Activated effector memory CD4-positive, alpha-beta T cell treated with Interleukin-2 at 50 U/mL for 16 hours (primary cell): ENCODE measurements around the gene ALK.

Source experiments
- DNase-seq: peaks from one replicate; pipeline ENCODE4 v3.0.0-alpha.2; 2020

The ALK gene

DNA sequence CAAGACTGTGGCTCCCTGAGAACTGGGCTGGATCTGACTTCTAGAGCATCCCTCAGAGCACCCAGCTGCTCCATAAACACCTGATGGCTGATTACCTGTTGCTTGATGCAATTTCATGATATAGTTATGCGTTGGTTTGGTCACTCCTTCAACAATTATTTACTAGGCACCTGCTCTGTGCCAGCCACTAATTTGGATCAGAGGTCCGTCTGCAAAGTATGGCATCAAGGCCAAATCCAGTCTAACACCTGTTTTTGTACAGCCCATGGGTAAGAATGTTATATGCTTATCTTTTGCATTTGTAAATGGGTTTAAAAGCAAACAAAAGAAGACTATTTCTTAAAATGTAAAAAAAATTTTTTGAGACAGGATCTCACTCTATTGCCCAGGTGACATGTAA, 348.2 kb downstream of the ALK start:
- DNase-seq: no peak

DNA sequence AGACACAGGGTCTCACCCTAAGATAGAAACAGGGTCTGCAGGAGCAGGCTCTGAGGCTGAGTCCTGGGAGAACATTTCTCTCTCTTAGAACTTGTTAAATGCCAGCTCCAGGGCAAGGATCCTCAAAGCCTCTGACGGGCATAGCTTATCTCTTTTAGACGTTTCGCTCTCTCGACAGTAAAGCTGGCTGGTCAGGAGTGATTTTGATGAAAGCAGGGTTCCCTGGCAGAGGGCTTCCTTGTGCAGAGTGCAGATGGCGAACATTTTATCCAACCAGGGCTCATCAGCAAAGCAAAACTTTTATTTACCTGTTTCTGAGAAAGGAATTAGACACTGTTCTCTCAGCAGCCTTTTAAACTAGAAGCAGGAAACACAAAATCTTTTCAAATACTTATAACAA, 350.8 kb downstream of the ALK start:
- DNase-seq: no peak

DNA sequence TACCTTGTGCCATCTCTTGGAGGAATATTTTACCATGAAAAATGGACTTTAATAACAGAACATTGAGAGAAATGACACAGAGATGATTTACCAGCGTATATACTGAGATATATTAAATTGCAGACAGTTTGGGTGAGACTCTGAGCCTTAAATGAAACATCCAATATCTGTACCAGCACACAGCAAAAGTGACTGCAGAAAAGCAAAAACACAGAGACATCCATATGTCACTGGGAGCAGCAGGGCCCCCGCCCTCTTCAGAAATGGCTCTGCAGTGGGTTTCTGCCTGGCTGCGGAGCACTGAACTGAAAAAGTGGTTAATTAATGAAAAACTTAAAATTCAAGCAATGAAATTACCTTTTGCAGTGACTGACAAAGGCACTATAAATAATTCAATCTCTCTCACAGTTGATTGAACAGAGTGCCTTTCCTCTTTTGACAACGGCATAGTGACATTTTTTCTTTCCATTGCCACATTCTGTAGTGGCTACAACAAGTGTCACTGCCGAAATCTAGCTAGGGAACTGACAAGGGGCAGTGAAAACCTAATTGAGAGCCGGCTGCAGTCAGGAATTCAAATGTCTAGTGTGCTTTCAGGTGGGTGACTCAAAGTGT, 353.4 kb downstream of the ALK start:
- DNase-seq: no peak

DNA sequence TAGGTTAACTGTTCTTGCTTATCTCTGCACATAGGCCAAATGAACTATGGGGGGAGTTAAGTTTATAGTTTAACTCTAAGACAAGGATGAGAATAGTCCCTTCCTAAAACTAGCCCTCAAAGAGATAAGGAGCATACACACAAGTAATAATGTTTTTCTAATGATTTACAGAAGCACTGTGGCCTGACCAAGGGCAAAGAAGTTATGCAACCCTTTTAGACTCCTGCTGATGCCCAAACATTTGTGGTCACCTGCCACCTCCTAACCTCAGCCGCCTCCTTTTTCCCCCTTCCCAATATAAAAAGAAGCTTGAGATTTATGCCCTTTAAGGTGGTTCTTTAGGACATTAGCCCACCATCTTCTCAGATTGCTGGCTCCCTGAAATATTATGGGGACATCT, 357.7 kb downstream of the ALK start:
- DNase-seq: no peak

DNA sequence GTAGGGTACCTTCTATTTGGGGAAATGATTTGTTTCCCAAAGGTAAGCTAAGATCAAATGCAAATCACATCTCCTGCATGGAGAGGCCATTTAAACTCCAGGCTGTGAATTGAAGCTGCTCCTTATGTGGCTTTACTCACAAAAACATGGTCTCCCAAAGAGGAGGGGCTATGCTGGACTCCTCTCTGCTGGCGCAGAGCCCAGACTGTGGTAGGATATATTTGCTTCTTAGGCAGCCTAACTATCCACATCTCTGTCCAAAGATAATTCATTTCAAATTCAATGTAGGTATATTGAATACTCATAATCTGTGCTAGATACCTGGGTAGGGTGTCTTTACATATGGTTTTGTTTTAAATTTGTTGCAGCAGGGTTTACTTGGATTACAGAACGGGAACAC, 358.5 kb downstream of the ALK start:
- DNase-seq: no peak

DNA sequence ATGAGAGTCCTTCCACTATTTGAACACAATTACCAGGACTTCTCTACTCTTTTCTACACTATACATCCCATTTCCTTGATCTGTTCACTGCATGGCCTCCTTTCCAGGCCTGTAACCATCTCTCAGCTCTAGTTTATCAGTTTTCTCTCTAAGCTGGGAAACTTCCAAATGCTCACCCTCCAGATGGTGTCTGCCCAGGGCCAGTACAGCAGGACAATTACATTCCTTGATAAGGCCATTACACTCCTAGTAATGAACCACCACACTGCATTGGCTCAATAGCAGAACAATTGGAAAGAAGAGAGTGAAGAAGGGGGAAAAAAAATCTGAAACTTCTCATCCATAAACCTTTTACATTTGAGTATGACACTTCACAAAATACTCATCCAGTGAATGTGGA, 359.1 kb downstream of the ALK start:
- no peak for DNase-seq

DNA sequence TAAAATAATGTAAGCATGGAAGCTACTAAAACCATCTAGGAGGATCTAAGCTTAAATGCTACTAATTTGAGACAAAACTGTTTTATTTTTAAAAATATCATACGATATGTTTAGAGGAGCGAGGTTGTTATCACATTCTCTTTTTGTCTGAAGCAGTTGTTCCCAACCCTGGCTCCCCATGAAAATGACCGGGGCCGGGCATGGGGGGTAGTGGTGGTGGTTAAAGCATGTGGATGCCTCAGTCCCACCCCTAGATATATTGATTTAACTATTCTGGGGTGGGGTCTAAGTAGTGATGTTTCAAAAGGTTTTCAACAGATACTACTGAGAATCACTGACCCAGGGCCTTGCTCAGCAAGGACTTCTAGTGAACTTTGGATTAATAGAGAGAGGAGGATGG, 359.8 kb downstream of the ALK start:
- no peak for DNase-seq

DNA sequence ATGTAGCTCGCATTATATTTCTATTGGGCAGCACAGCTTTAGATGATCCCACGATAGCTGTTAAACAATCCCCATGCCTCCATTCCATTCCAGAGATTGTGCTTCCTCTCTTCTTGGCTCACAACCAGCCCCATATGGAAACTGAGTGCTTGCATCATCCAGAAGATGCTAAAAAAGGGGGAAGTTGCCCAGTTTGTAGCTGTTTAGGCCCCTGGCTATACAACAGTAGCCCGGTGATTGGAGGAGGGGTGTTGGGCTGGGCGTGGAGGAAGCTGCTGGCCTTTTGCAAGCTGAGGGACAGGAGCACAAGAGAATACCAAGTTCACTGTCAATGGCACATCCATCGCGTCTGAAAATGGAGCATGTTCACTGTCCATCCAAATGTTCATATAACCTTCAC, 360.2 kb downstream of the ALK start:
- no peak for DNase-seq

DNA sequence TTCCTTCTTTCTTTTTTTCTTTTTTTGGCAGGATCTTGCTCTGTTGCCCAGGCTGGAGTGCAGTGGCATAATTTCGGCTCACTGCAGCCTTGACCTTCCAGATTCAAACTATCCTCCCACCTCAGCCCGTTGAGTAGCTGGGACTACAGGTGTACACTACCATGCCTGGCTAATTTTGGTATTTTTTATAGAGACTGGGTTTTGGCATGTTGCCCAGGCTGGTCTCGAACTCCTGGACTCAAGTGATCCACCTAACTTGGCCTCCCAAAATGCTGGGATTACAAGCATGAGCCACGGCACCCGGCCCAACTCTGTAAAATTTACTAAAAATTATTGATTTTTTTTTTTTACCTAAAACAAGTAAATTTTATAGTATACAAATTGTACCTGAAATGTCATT, 360.8 kb downstream of the ALK start:
- no peak for DNase-seq

DNA sequence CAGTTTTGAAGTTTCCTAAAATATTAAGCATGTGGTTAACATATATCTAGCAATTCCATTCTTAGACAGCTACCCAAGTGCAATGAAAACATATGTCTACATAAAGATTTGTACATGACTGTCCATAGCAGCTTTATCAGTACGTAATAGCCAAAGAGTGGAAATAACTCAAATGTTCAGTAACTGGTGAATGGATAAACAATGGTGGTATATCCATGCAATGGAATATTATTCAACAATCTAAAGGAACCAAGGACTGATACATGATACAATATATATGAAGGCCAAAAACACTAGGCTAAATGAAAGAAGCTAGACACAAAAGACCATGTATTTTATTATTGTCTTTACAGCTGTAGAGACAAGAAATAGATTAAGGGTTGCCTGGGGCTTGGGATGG, 361.4 kb downstream of the ALK start:
- DNase-seq: no peak

DNA sequence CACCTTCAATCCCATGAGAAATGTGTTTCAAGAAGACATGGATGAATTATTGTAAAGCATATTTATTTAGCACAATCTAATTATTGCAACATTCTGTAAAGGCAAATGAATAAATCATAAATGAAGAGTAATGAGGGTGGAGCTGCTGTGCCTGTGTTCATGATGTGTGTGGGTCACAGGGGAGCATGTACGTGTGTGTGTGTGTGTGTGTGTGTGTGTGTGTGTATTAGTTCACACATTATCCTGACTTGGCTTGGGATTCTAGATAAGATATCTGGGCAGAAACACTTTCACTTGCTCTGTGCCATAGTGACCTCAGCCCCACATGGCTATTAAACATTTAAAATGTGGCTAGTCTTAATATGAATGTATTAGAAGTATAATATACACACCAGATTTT, 361.8 kb downstream of the ALK start:
- no peak for DNase-seq

DNA sequence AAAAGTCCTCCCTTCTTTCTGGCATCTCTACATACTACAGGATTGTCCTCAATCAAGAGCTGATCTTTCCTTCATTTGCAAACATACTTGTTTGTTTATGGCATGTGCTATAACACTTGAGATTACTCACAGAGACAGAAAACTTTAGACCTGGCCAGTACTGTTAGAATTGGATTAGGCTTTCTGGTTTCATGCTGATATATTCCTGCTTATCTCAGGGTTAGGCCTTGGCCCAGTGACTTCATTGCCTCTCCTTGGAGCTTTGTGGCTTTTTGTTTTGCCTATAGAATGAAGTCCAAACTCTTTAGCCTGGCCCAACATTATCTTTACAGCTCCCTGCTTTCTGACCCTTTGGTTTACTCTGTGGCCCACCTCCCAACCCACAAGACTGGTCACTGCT, 363.3 kb downstream of the ALK start:
- DNase-seq: no peak

DNA sequence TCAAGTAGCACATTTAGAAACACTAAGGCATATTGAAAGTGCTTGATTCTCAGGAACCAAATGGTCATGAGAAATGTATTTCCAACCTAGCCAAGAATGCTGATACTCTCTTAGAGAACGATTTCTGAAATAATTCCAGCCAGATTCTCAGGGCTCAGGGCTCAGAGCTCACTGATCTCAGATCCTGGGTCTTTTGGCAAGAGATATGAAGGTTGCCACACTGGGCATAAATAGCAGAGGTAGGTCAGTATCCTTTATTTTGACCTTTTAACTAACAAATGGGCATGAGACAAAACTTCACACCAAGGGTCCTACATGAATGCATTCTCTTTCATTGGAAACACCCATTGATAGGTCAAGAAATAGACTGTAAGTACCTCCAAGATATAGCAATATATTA, 364.1 kb downstream of the ALK start:
- no peak for DNase-seq

DNA sequence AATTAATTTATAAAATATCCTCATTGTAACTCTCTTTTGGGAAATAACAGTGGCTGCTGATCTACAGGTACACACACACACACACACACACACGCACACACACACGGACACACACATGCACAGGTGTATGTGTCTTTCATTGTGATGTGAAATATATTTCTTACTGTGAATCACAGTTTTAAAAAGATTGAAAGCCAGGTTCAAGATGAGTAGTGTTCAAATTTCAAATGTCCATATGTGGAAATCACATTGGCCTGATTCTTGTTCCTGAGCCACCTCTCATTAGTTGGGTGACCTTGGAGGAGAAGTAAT, 372.4 kb downstream of the ALK start:
- DNase-seq: no peak

DNA sequence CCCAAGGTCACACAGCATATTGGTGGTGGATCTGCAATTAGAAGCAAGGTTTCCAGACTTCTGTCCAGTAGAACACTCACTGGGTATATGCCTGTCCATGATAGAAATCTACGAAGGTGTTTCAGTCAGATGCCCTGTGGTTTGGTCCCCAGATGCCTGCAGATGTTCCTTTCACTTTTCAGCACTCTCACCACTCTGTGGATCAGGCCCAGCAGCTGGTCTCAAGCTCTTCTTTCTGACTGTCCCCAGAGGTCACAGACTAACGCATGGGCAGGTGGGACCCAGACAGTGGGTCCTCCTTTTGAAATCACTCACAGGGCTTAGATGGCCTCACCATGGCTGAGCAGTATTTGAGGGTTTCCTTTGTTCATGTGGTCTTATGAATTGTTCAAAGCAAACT, 376.5 kb downstream of the ALK start:
- DNase-seq: no peak

DNA sequence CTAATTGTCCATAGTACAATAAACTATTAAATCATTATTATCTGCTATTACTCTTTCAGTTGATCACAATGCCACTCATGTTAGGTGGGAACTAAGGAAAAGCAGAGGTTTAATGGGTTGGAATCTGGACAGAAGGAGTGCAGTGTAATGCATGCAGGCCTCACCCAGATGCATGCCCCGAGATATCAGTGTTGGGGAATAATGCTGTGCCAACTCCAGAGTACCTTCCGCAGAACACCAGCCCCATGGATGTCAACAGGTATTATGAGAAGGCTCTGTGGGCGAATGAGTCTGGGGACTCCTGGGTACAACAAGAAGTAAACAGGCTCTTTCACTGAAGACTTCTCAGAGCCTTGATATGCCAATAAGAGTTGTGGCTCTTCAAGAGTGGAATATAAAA, 377.4 kb downstream of the ALK start:
- no peak for DNase-seq

DNA sequence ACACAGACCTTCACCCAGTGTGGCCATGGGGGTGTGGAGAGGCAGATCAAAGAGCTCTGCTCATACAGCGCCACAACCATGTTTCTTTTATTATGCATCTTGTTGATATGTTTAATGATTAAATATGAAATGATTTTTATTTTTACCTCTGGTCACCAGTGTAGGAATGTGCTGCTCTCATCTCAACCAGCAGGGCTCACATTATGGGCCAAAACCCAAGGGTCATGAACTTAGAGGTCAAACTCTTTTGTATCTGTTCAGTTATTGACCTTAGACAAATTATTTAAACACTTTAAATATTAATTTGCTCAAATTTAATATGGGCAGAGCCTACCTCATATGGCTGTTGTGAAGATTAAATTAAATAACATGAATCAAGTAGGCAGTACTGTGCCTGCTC, 386.2 kb downstream of the ALK start:
- no peak for DNase-seq

DNA sequence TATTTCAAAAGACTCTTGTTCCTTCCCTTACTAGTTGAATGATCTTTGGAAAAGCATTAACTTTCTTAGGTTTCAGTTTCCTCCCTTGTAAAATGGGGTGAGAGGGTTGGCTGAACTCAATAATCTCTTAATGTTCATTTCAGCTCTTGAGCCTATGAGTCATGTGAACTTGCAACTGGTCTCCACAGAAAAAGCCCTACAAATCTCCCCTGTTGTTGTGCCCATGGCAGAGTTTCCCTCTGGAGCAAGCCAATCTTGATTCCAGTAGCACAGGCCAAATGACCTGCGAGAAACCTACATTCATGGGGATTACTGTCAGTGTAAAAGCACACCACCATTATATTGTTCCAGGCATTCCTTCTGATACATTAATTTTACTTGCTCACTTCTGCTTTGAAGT, 388.9 kb downstream of the ALK start:
- DNase-seq: no peak

DNA sequence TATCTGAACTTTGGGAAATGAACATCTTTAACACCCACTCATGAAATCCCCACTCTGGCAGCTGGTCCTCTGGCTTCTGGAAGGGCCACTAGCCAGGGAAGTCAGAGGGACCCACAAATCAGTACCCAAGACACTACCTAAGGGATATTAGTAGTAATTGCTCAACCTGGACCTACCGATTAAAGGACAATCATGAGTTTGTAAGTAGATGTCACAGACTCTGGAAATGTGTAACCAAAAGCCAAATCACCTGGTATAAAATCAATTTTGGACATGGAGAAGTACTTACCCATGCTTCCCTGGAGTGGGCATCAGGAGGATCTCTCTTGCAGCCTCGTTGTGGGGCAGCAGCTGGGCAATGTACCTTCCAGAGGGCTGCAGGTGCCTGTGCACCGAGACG, 389.8 kb downstream of the ALK start:
- DNase-seq: no peak

DNA sequence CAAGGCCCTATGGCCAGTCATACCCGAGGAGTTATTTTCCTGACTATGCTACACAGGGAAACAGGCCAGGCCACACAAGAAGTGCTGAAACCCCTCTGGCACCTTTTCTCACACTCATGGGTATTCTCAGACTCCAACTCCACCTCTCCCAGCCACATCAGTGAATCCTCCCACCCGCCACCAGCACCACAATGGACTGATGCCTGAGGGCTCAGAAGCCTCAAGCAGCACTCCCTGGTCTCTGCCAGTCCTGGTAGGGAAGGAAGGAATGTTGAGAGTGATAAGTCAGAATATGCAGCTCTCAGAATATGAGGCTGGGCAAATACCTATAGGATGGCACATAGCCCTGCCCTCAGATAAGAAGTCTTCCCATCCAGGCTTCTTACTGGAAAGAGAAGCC, 391.1 kb downstream of the ALK start:
- DNase-seq: no peak

DNA sequence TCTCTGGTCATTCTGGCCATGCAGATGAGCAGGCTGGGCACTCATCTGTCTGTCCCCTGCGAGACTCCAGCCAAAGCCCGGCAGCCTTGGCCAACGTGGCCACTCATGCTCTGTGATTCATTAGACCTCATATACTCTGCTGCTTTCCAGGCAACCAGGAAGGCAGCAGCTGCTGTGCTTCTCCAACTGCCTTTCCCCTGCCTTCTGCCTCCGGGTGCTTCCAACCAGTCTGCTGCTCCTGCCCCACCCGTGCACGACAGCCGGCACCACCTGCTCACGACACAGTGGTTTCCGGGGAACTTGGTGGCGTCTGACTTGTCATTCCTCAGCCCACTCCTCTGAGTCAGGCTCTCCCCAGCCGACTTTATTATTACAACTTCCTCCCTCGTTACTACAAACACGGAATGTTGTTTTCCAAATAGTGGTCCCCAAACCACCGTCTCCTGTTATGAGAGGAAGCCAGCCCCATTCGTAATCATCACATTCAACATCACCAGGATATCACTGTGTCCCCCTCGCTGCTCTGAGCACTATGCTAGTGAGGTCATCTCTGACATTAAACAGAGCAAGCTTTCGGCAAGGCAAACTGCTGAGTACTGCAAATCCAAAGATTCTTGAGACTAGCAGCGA, 392.4 kb downstream of the ALK start:
- DNase-seq: no peak

DNA sequence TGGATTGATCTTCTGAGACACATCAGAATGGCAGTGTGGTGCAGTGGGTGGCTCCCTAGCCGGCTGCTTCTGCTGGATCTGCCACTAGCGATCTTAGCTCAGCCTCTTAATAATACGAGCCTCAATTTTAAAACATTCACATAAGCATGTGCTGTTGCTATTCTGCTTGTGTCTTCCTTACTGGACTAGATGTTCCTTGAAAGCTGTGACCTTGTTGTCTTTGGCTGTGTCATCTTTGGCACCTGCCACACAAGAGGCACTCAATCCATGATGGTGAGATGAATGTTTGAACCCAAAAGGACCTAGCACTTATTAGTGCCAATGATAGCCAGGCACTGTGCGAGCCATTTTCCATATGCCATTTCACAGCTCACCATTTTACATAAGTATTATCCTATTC, 393.0 kb downstream of the ALK start:
- DNase-seq: no peak

DNA sequence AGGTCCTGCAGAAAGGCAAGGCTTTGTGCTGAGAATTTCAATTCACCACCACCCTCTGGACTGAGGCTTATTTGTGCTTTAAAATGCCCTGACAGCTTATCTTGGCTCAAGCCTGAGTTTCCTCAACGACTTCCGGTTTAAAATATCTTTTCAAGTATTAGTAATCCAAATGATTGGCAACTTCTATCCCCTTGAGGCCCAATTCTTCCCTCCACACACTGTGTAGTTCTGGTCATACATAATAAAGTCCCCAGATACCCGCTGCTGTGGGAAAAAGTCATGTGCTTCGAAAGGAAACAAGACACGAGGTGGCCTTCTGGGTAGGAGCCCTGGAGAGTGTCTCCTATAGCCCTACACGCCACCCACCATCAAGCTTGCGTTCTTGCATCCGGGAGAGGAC, 393.4 kb downstream of the ALK start:
- DNase-seq: no peak

DNA sequence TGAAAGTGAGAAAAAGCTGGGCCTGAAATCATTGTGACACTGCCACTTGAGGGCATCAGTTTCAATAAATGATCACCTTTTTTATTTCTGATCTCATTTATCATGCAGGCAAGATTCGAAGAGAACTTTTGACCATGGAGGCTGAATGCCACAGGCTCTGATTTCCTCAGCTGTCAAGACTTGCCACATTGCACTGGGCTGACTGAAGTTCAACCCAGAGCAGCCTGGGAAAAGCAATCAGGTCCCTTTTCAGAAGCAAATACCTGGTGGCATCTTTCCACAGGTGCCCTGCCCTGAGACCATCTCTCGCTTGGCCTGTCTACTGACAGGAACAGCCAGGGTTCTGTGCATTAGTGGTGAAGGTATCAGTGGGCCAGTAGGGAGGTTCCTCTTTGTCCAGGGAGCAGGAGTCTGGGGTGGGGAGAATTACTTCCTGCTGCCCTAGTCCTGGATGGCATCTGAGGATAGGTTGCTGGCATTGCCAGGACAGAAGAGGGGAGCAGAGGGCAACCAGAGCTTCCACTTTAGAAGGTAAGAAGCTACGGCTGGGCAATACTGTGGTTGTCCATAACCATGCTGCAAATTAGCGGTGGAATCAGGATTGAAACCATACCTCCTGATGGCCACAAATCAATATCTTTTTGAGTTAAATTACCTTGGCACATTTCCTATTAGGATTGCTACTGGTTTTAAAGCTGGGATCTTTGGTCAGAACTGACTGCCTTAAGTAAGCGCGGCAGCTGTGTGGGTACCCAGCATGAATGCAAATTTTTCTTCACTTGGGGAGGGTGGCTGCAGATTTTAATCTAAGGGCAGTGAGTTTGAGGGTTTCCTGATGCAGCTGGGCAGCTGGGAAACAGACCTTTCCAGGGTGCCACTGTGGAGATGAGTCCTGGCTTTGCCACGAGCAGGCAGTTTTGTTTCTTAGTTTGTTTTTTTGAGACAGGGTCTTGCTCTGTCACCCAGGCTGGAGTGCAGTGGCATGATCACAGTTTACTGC, 394.5 kb downstream of the ALK start:
- DNase-seq: no peak
